B cell (primary cell): Measurements from ENCODE around the gene FAM72C.
"Not testable (repeated sequence)": the region's sequence is repeated elsewhere in the genome, so short reads cannot be mapped to it uniquely, and the experiment has no call there.

Experiments used
- EZH2 ChIP-seq: IDR thresholded peaks from 2 replicates; pipeline ENCODE4 v1.6.1; 2012; ENCODE audit warnings: borderline replicate concordance, low read depth, mild to moderate bottlenecking, moderate library complexity, low read length; ENCODE audit not compliant: insufficient read depth, poor library complexity, severe bottlenecking
- TF ChIP-seq, protein P1 (sequence below): fragments of 200-600 bp; IDR thresholded peaks from one replicate; pipeline ENCODE4 v1.8.0; 2022; ENCODE audit warnings: antibody characterized with exemption, mild to moderate bottlenecking

DNA sequence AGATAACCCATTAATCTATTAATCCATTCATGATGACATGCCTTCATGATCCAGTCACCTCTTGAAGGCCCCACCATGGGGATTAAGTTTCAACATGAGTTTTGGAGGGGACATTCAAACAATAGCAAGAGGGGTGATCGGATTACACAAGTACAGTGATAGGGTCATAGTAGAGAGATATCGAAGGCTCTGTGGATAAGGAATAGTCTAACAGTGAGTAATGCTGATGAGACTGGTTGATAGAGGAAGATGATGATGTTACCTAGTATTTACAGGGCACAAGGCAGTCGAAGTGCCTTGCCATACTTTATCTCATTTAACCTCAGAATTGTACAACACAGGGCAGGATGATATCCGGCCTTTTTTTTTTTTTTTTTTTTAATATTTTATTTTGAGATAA, 18.9 kb upstream of the FAM72C start:
- TF ChIP-seq, protein P1, sequence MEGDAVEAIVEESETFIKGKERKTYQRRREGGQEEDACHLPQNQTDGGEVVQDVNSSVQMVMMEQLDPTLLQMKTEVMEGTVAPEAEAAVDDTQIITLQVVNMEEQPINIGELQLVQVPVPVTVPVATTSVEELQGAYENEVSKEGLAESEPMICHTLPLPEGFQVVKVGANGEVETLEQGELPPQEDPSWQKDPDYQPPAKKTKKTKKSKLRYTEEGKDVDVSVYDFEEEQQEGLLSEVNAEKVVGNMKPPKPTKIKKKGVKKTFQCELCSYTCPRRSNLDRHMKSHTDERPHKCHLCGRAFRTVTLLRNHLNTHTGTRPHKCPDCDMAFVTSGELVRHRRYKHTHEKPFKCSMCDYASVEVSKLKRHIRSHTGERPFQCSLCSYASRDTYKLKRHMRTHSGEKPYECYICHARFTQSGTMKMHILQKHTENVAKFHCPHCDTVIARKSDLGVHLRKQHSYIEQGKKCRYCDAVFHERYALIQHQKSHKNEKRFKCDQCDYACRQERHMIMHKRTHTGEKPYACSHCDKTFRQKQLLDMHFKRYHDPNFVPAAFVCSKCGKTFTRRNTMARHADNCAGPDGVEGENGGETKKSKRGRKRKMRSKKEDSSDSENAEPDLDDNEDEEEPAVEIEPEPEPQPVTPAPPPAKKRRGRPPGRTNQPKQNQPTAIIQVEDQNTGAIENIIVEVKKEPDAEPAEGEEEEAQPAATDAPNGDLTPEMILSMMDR: not testable (repeated sequence)
- TF ChIP-seq EZH2: not testable (repeated sequence)
